ENCODE data around the gene FILIP1L. TPM values are rescaled to one million over a fixed set of nuclear protein-coding genes. Genes with fewer than 3 reads are reported as not detected.

The FILIP1L gene
- total and polyA plus RNA-seq, 2 of the 13 experiments (the other 11 are each of a cell fraction or from before 2014, with no cell fraction given) = 8.1 to 187 TPM

DNA sequence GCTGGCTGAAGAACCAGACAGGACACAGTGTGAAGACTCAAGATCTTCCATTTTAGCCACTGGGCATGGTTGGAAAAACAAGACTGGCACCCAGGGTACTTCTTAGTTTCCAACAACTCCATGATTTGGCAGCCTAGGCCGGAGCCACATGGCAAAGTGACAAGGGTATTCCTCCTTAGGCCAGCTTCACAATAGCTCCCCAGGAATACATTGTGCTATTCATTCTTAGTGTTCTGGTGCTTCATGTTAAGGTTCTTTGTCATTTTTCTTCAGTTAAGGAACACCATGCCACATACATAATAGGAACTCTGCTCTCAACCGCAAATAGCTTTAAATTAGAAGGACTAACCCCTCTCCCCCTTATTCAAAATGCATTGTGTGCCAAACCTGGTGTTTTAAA lies 8.0 kb upstream of the FILIP1L start:
- Histone ChIP-seq H3K9me3 (ENCODE audit: low read length) (no peaks in the 10 kb centered on the region), H3K4me3 (replicated peaks in 1 of 3; ENCODE audit: insufficient read depth in 1 of 3, low read depth in 2 of 3, low read length in 3 of 3) (no peak overlapping the region), H3K27ac (ENCODE audit: extremely low read length, insufficient read depth, low read length) (no peak overlapping the region), H3K4me1 (ENCODE audit: insufficient read depth, low read length) (no peaks in the 10 kb centered on the region), H3K27me3 (ENCODE audit: control insufficient read depth in 1 of 2, insufficient read depth in 2 of 2, low read length in 2 of 2) (no peaks in the 10 kb centered on the region), H3K79me2 (ENCODE audit: insufficient read depth, low read length) (no peaks in the 10 kb centered on the region), H4K20me1 (ENCODE audit: insufficient read depth, low read length) (no peaks in the 10 kb centered on the region), H3K4me2 (ENCODE audit: low read depth, low read length) (no peak overlapping the region), H2AFZ (ENCODE audit: low read length) (no peak overlapping the region), H3K9ac (ENCODE audit: insufficient read depth, low read depth, low read length) (no peak overlapping the region), H3K36me3 (replicated peaks in 1 of 2; ENCODE audit: control insufficient read depth in 1 of 2, insufficient read depth in 2 of 2, low read length in 2 of 2) (no peaks in the 10 kb centered on the region)
- FAIRE-seq = no peak
- no TSS peak for BruUV-seq (replicated peaks)
- no peak for ATAC-seq
- POLR2A ChIA-PET = no interaction called here
- CTCF ChIA-PET (ENCODE audit: low intra/inter-chr PET ratio, low total read pairs) = no interaction called here
- TF ChIP-seq HNRNPLL (IDR thresholded peaks at IDR 0.05; ENCODE audit: low read depth, low read length, poor library complexity, severe bottlenecking) (no peak), GABPA (IDR thresholded peaks at IDR 0.05; ENCODE audit: low read depth, low read length) (no peak), GABPA (CRISPR knock-in tag; IDR thresholded peaks at IDR 0.05; ENCODE audit: low read depth) (no peak), U2AF2 (IDR thresholded peaks at IDR 0.05; ENCODE audit: low read depth, low read length) (no peak), MXD4 (CRISPR knock-in tag; IDR thresholded peaks at IDR 0.05) (no peak), REL (CRISPR knock-in tag; conservative IDR thresholded peaks at IDR 0.05) (no peak), GATAD1 (CRISPR knock-in tag; IDR thresholded peaks at IDR 0.05) (no peak), ZNF460 (CRISPR knock-in tag; IDR thresholded peaks at IDR 0.05; ENCODE audit: borderline replicate concordance) (no peak)
- TF ChIP-seq, protein P1, sequence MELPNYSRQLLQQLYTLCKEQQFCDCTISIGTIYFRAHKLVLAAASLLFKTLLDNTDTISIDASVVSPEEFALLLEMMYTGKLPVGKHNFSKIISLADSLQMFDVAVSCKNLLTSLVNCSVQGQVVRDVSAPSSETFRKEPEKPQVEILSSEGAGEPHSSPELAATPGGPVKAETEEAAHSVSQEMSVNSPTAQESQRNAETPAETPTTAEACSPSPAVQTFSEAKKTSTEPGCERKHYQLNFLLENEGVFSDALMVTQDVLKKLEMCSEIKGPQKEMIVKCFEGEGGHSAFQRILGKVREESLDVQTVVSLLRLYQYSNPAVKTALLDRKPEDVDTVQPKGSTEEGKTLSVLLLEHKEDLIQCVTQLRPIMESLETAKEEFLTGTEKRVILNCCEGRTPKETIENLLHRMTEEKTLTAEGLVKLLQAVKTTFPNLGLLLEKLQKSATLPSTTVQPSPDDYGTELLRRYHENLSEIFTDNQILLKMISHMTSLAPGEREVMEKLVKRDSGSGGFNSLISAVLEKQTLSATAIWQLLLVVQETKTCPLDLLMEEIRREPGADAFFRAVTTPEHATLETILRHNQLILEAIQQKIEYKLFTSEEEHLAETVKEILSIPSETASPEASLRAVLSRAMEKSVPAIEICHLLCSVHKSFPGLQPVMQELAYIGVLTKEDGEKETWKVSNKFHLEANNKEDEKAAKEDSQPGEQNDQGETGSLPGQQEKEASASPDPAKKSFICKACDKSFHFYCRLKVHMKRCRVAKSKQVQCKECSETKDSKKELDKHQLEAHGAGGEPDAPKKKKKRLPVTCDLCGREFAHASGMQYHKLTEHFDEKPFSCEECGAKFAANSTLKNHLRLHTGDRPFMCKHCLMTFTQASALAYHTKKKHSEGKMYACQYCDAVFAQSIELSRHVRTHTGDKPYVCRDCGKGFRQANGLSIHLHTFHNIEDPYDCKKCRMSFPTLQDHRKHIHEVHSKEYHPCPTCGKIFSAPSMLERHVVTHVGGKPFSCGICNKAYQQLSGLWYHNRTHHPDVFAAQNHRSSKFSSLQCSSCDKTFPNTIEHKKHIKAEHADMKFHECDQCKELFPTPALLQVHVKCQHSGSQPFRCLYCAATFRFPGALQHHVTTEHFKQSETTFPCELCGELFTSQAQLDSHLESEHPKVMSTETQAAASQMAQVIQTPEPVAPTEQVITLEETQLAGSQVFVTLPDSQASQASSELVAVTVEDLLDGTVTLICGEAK (IDR thresholded peaks at IDR 0.05) = no peak
- TF ChIP-seq, protein P1 (CRISPR knock-in tag; IDR thresholded peaks at IDR 0.05) = no peak
- in situ Hi-C loops (cut with HindIII; ENCODE audit: extremely low pct_ligation_motif_present, low pct_unique_long_range_greater_than_20kb) = no loop called here
- intact Hi-C loops (cut with micrococcal nuclease; ENCODE audit: unreplicated experiment) = no loop called here
- WGBS (ENCODE audit: low lambda C conversion rate) = 100% methylated on average over 2 of the region's 2 CpGs
- no peak for DNase-seq (ENCODE audit: low spot score)

Measured in HepG2 (cell line).